GM18508 (cell line): Measurements from ENCODE around the gene RBMS3.

ENCODE experiments used
- ATAC-seq: cut with Tn5 transposase; IDR thresholded peaks from one replicate; pipeline ENCODE4 v1.9.1; 2021; ENCODE audit warnings: moderate number of reproducible peaks; ENCODE audit not compliant: insufficient read depth, unreplicated experiment

RBMS3 gene

GRCh38 chr3:29597376-29598008 is 316.6 kb downstream of the RBMS3 start:
- no peak for ATAC-seq

DNA sequence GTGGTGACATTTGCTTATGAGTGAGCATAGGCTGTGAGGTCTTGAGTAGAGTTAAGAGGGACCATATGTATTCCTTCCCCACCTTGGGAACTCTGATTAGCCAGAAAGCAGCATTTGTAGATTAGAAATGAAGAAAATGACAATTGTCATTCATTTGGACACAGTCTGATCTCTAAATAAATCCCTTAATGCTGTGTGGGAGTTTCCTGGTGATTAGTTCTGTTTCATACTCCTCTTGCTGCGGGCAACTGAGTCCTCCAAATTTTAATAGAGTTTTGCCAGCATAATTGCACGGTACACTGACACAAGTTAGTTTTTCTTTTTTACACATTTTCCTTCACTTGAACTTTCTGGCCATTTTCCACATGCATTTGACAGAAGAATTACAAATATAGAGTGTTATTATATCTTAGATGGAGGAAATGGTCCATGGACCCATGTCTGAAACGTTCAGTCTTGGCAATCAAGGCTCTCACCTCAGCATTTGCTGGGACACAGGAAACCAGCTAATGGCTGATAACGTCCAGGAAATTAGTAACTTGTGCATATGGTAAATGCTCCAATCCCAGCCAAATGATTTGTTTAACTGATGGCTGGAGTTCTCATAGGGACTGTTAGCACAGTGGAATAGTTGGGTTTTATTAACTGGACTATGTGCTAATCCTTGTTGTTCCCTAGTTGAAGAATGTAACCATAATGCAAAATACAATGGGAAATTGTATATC is 321.2 kb downstream of the RBMS3 start:
- no peak for ATAC-seq

DNA sequence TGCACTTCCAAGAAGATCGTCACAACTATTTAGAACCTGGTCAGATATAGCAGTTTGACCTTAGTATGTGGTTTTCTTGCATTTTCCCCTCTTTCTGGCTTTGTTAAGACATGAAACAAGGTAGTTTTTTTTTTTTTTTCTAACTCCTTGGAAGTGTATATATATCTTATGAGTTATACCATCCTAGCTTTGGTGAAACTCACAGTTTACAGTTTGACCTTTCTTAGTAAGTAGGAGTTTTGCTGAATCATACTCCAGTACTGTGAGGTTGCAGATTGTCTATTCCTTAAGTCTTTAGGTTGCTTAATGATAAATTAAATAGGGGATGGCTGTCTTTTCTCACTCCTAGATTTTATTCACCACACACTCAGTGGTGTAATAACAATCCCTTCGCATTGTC is 325.0 kb downstream of the RBMS3 start:
- no peak for ATAC-seq

- ATAC-seq, result no peak
Observed at GRCh38 chr3:29606416-29606815, 325.5 kb downstream of the RBMS3 start.

- ATAC-seq, result no peak
Observed at GRCh38 chr3:29608414-29609327, 327.8 kb downstream of the RBMS3 start.

DNA sequence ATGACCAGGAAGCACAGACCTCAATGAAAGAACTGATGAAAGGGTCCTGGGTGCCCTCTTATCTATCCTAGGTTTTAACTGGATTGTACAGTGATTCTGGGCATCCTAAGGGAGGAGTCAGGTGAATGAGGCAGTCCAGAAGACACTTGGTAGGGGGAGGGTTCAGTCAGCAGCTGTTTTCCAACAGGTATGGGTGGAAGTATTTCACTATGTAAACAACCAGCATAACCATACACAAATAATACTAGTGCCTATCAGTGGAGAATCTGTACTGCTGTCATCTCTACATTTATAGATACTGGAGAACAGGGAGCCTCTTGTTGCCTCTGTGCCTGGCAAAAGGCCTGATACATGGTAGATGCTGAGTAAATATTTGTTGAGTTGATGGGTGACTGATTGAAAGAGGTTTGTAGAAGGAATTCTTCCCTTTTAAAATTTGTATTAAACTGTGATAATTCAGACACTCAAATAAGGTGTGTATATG is 328.5 kb downstream of the RBMS3 start:
- ATAC-seq, result no peak

GRCh38 chr3:29610781-29611180 is 329.9 kb downstream of the RBMS3 start:
- no peak for ATAC-seq

DNA sequence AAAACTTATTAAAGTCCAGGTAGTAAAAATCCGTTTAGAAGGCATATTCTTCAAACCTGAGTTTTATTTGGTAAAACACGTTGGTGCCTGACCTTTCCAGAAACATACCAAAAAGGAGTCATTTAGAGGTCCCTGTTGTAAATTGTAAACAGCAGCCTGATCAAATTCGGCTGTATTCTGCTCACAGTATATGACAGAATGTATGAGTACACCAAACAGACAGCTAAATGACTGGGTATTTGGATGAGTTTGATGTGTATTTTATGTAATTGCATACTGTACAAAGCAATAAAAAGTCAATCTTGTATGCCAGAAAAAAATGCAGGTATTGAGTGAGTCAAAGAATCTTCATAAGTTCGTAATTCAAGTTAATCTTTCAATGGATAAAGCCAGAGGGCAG is 330.4 kb downstream of the RBMS3 start:
- ATAC-seq, result no peak

DNA sequence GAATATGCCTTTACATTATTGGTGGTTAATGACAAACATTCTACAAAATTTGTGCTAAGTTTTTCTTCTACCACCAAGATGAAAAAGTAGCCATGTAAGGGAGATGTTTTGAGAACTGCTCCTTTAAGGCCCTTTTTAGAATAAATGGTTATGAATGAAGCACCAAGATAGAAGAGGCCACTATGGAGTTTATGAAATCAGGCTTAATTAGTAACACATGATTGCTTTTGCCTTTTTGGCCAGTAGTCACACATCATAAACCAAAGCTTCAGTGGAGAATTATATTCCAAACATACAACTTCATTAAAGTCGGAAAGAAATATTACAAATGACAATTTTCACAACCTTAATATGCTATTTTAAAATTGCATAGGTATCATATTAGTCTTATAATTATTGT is 331.7 kb downstream of the RBMS3 start:
- ATAC-seq, result no peak

DNA sequence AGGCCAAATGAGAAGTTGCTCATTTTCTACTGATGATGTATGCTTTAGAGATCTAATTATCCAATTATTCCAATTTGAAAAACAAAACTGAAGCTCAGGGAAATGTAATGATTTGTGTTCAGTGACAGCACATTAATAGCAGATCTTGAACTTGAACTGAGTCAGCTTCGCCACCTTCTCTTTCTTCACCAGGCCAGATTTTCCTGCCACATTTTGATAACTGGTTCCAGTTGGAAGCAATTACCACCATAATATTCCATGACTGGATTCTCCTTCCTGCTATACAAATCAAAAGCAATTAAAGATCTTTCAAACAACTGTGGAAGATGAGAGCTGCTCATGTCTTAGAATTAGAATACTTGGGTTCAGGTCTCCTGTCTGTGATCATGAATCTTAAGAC is 334.1 kb downstream of the RBMS3 start:
- ATAC-seq, result no peak

GRCh38 chr3:29618395-29619282 is 337.8 kb downstream of the RBMS3 start:
- ATAC-seq, result no peak

- no peak for ATAC-seq
Observed at GRCh38 chr3:29619676-29620075, 338.8 kb downstream of the RBMS3 start.

DNA sequence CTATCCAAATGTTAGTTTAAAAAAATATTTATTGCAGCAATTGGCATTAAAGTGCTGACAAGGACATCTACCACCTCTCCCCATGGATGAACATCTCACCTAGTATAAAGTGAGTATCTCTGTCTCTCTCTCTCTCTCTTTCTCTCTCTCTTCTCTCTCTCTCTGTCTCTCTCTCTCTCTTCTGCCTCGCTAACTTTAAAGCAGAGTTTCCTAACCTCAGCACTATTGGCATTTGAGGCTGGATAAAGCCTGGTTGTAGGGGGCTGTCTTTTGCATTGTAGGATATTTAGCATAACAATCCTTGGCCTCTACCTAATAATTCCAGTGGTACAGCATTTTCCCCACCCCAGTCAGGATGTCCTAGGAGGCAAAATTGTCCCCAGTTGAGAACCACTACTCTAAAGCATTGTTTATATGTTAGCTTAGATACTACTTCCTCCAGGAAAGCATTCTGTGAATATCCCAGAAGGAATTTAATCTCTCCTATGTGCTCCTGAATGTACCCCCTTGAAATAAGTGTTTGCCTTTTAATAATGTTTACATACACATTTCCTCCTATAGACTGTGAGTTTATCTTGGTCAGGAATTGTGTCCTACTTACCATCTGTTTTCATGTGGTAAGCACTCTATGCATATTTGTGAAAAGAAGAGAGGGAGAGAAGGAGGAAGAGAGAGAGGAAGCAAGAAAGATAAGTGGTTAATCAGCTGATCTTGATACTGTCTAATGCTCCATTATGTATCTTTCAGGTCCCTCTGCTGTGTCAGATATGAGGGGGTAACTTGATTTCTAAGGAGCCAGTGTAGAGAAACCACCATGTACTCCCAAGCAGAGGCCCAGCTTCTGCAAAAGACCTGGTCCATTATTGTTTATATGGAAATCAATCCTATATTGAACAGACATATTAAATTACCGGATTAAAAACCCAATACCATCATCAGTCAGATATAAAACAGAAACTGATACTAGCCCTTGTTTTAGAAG is 346.6 kb downstream of the RBMS3 start:
- no peak for ATAC-seq

DNA sequence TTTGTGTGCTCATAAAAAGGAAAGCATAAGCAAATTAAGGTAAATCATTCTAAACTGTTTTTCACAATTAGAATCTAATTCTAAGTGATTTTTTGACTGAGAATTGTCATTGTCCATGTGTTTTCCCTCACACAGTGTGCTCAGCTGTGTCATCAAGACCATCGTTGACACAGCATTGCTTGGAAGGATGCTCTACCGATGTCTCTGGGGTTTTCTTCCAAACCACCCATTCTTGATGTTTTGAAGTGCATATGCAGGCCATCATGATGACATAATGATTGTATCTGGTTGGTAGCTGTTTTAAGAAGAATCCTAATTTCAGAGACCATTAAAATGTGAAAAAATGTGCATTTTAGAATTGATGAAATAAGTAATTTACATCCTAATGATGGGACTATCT is 347.9 kb downstream of the RBMS3 start:
- no peak for ATAC-seq

DNA sequence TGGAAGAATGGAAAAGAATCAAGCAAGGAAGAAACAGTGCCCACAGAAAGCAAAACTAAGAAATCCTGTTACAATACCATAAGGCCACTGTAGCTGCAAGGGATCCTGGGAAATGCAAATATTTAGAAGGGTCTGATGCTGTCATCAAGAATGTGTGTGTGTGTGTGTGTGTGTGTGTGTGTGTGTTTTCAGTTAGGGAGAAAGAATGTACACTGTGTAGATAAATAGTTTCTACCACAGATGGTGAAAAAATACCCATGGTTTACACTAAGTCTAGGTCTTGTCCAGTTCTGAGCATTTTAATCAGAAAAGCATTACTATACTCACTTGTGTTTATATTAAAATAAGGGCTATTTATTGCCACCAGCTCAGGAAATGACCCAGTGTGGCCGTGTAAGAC is 355.0 kb downstream of the RBMS3 start:
- no peak for ATAC-seq

DNA sequence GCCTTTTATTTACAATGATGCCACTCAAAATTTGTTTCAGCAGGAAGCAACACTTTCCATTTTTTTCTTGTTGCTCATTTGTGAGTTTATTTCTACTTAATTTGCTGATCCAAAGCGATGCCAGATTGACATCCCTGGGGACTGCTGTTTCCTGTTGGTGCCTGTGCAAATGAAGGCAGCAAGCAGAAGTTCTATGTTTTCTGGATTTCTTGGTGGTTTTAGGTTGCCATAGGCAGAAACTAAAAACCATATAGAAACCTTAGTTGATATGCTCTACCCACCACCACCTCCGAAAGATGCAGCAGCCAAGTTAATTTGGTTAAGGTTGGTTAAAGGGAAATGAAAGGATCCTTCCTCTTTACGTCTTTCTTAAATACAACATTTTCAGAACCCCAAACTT is 356.2 kb downstream of the RBMS3 start:
- ATAC-seq, result no peak

DNA sequence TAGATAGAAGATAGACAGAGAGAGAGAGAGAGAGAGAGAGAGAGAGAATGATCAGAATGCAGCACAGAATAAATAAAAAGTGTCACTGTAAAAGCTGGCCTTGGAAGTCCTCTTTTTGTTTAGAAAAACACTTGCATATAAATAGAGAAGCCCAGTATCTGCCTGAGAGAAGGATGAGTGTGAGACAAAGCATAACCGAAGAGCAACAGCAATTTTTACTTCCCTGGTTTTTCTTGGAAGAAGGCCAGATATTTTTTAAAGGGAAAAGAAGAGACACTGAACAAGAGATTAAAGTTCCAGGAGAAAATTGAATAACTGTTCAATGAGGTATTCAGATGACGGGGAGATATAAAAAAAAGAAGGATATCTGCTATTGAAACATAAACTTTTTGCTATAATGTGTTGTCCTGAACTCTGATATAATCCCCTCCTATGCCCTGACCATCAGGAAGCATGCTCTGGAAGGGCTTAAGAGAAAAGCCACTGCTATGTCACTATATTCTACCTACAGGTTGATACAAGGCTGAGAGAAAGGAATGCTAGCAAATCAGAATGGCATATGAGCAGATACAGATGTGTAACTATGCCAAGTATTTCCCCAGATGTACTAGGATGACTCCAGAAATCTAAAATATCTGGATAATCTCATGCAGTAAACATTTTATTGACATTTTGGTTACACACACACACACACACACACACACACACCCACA is 358.9 kb downstream of the RBMS3 start:
- ATAC-seq, result no peak

DNA sequence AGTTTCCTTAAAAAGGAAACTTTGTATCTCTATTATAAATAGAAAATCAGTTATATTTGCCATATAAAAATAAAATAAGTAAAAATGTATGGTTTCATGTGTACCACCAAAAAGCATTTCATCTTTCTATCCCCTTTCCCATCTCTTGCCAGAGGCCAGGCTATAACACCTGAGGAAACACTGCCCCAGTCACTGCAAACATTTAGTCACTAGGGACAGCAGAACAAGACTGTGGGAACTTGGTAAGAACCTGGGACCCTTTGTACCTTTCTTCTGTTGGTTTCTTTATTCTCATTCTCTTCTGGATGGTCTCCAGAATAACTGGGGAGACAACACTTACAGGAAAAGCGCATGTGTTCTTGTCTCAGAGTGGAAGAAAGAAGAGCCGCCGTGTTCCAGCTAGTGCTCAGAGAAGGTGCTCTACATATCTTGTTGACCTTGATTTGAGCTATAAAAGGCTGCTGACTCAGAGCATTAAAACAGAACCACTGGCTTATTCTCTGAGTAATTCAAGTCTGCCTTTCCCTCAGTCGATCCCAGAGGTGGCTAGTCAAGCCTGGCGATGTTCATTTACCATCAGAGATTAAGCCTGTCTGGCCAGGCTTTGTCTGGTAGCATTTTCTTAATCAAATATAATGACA is 361.6 kb downstream of the RBMS3 start:
- no peak for ATAC-seq
